Cardiac muscle cell (in vitro differentiated cells and primary cell): ENCODE results near the gene CEP164. TPM values are rescaled to one million over a fixed set of nuclear protein-coding genes. Genes with fewer than 3 reads are reported as not detected.
A peak's percentile ranks its signal among the peaks of the same experiment; 100 is the strongest.

Source experiments
- DNase-seq, 2 donors: peaks; one replicate each; pipeline versions ENCODE4 v3.0.0 to v3.0.0-alpha.2; 2010 to 2017; ENCODE audit warnings: low read depth in 1 of 2, low spot score in 1 of 2
- H3K27ac ChIP-seq: fragments of 200-600 bp; sonication (generic); 2 replicates; pipeline ENCODE4 v1.5.1; 2016
- H3K27me3 ChIP-seq: fragments of 200-600 bp; sonication (generic); 2 replicates; pipeline ENCODE4 v1.6.0; 2016; ENCODE audit warnings: control low read depth
- H3K36me3 ChIP-seq: fragments of 200-600 bp; sonication (generic); 2 replicates; pipeline ENCODE4 v1.5.1; 2016; ENCODE audit warnings: control low read depth
- H3K4me1 ChIP-seq: fragments of 200-600 bp; sonication (generic); 2 replicates; pipeline ENCODE4 v1.8.1; 2017; ENCODE audit warnings: low read depth, mild to moderate bottlenecking, mixed run types
- H3K4me3 ChIP-seq: fragments of 200-600 bp; sonication (generic); 2 replicates; pipeline ENCODE4 v1.5.1; 2016; ENCODE audit warnings: mild to moderate bottlenecking
- H3K9me3 ChIP-seq: fragments of 200-600 bp; sonication (generic); 2 replicates; pipeline ENCODE4 v1.5.1; 2017; ENCODE audit warnings: low read depth, mild to moderate bottlenecking, control low read depth
- CTCF ChIP-seq: IDR thresholded peaks from 2 replicates; pipeline ENCODE4 v1.5.1; 2012; ENCODE audit warnings: low read depth, mild to moderate bottlenecking, low read length
- polyA plus RNA-seq: library from polyadenylated mRNA; unstranded; fragments of >200 nt; fragmentation: Nextera tagmentation; extraction: Ambion mirVana; gene quantifications from 2 replicates; pipeline ENCODE4 v1.2.1, GENCODE V29; 2016
- total RNA-seq: library from RNA; depleted of rRNA; stranded (reverse); fragments of >200 nt; gene quantifications from 2 replicates; pipeline ENCODE4 v1.2.3, GENCODE V29; 2016

The CEP164 gene
- total and polyA plus RNA-seq, 2 experiments from 2014 or later, result 22.6 to 31.8 TPM

- no peak for TF ChIP-seq CTCF
- Histone ChIP-seq H3K27me3 (no peaks in the 10 kb centered on the region), H3K36me3 (peaks cover 5% of the 10 kb centered on the region), H3K4me3 (no peak overlapping the region), H3K27ac (no peak overlapping the region), H3K4me1 (no peaks in the 10 kb centered on the region), H3K9me3 (no peaks in the 10 kb centered on the region)
- peak in 1 of 2 donors; percentile 44 for DNase-seq
Observed at GRCh38 chr11:117384045-117384444, 56.4 kb downstream of the CEP164 start.

- H3K4me3 ChIP-seq, result no peak overlapping the region
- H3K27ac ChIP-seq, result no peak overlapping the region
- no peak for DNase-seq
- no peaks in the 10 kb centered on the region for H3K4me1 ChIP-seq
- H3K27me3 ChIP-seq, result no peaks in the 10 kb centered on the region
- no peak for TF ChIP-seq CTCF
- no peaks in the 10 kb centered on the region for H3K9me3 ChIP-seq
- H3K36me3 ChIP-seq, result peaks cover 5% of the 10 kb centered on the region
Observed at GRCh38 chr11:117385471-117385870, 57.8 kb downstream of the CEP164 start.

- no peak for DNase-seq
- no peak for TF ChIP-seq CTCF
- H3K4me3 ChIP-seq, result no peak overlapping the region
- no peaks in the 10 kb centered on the region for H3K27me3 ChIP-seq
- H3K27ac ChIP-seq, result no peak overlapping the region
- no peaks in the 10 kb centered on the region for H3K9me3 ChIP-seq
- H3K4me1 ChIP-seq, result no peaks in the 10 kb centered on the region
- peaks cover 5% of the 10 kb centered on the region for H3K36me3 ChIP-seq
Observed at GRCh38 chr11:117385906-117386305, 58.3 kb downstream of the CEP164 start.

- H3K4me3 ChIP-seq, result no peak overlapping the region
- peaks cover 11% of the 10 kb centered on the region for H3K36me3 ChIP-seq
- H3K27me3 ChIP-seq, result no peaks in the 10 kb centered on the region
- H3K27ac ChIP-seq, result no peak overlapping the region
- H3K9me3 ChIP-seq, result no peaks in the 10 kb centered on the region
- peak in 1 of 2 donors; percentile 56 for DNase-seq
- no peaks in the 10 kb centered on the region for H3K4me1 ChIP-seq
- TF ChIP-seq CTCF, result no peak
Observed at GRCh38 chr11:117387992-117388755, 60.5 kb downstream of the CEP164 start.

- DNase-seq, result no peak
- Histone ChIP-seq H3K27ac (no peak overlapping the region), H3K36me3 (peaks cover 11% of the 10 kb centered on the region), H3K27me3 (no peaks in the 10 kb centered on the region), H3K4me1 (no peaks in the 10 kb centered on the region), H3K9me3 (no peaks in the 10 kb centered on the region), H3K4me3 (no peak overlapping the region)
- no peak for TF ChIP-seq CTCF
Observed at GRCh38 chr11:117390743-117391142, 63.1 kb downstream of the CEP164 start.
